Middle frontal gyrus (tissue), 1 donor: ENCODE data around the gene ILKAP.

Experiments used
- DNase-seq: peaks from one replicate; pipeline ENCODE4 v3.0.0-alpha.2; 2015; ENCODE audit warnings: low spot score; ENCODE audit errors: extremely low spot score

Gene ILKAP

GRCh38 chr2:238166391-238167343 lies 36.8 kb downstream of the ILKAP start:
- no peak for DNase-seq

GRCh38 chr2:238165288-238165921 lies 38.1 kb downstream of the ILKAP start:
- DNase-seq, result no peak

GRCh38 chr2:238164906-238165287 lies 38.6 kb downstream of the ILKAP start:
- DNase-seq, result no peak

- DNase-seq, result no peak
Observed at GRCh38 chr2:238163481-238164198, 39.9 kb downstream of the ILKAP start.

GRCh38 chr2:238162846-238163441 lies 40.6 kb downstream of the ILKAP start:
- DNase-seq, result no peak

- no peak for DNase-seq
Observed at GRCh38 chr2:238162251-238162845, 41.1 kb downstream of the ILKAP start.

GRCh38 chr2:238161291-238162051 lies 42.0 kb downstream of the ILKAP start:
- no peak for DNase-seq

GRCh38 chr2:238160206-238161129 lies 43.0 kb downstream of the ILKAP start:
- no peak for DNase-seq

GRCh38 chr2:238159661-238160205 lies 43.8 kb downstream of the ILKAP start:
- DNase-seq, result no peak

- DNase-seq, result no peak
Observed at GRCh38 chr2:238159071-238159539, 44.4 kb downstream of the ILKAP start.

- DNase-seq, result no peak
Observed at GRCh38 chr2:238158509-238159070, 44.9 kb downstream of the ILKAP start, which contains the start of gene ERFE. ERFE (plus strand) TSS chr2:238158970; CDS start chr2:238159008, 38 bp downstream.

- no peak for DNase-seq
Observed at GRCh38 chr2:238158018-238158508, 45.4 kb downstream of the ILKAP start.

GRCh38 chr2:238157506-238158017 lies 45.9 kb downstream of the ILKAP start:
- DNase-seq, result no peak

GRCh38 chr2:238155761-238156694 lies 47.5 kb downstream of the ILKAP start:
- no peak for DNase-seq

- DNase-seq, result no peak
Observed at GRCh38 chr2:238155051-238155760, 48.3 kb downstream of the ILKAP start.

GRCh38 chr2:238154570-238154969 lies 48.9 kb downstream of the ILKAP start:
- DNase-seq, result no peak
